Caki2 (cell line): ENCODE results near the gene SPEN. TPM values are rescaled to one million over a fixed set of nuclear protein-coding genes. Genes with fewer than 3 reads are reported as not detected.
"Not testable (repeated sequence)": the region's sequence is repeated elsewhere in the genome, so short reads cannot be mapped to it uniquely, and the experiment has no call there.

Experiments
- DNase-seq: peaks from one replicate; pipeline ENCODE4 v3.0.0-alpha.2; 2015; ENCODE audit warnings: low read depth
- in situ Hi-C: cut with HindIII; loops from 2 replicates; pipeline ENCODE4 v1.10.0; 2016; ENCODE audit warnings: low sequenced_read_pairs, low pct_unique_long_range_greater_than_20kb, mixed read lengths
- total RNA-seq: library from RNA; depleted of rRNA; stranded (reverse); fragments of >200 nt; shearing (Covaris generic); gene quantifications from 2 replicates; pipeline ENCODE4 v1.2.3, GENCODE V29; 2014; ENCODE audit warnings: low replicate concordance

Gene SPEN
- total RNA-seq, 1 experiment from 2014 or later: 6.9 TPM

DNA sequence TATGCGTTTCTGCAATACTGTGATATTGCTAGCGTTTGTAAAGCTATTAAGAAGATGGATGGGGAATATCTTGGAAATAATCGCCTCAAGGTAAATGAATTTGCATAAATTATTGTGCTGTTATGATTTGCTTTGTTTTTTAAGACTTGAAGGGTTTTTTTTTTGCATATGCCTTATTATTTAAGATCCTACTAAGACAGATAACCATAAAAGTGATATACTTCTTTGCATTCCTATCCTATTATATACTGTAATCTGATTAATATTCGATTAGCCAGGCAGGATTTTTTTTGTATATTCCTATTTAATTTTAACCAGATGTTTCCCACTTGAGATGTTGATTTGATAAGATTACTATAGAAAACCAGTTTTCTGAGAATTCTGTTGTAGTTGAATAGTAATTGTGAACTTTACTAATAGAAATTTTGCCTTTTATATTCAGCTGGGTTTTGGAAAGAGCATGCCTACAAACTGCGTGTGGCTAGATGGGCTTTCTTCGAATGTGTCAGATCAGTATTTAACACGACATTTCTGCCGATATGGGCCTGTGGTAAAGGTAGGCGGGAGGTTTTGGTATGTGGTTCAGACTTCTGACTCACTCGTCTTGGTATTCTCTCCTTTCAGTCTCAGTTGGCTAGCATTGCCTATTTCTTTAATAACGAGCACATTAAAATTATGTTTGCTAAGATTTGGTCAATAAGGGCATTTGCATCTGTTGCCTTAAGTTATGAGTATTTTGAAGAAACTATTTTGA is 71.6 kb downstream of the SPEN start:
- DNase-seq: no peak
- in situ Hi-C loops: no loop called here

DNA sequence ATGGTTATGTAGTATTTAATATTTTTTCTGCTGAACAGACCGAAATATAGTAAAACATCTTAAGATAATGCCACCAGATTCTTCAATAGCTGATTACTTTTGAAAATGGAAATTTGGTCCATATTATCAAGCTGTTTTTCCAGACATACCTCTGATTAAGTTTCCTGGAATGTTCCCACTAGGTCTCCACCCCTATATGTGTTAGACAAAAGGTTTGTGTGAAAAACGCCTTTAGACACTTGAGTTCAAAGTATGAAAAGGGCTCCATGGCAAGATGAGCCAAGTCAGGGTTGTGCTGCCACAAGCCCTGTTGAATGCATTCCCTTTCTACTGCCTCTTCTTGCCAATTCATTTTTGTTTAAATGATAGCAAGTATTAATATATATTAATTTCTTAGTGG is 75.7 kb downstream of the SPEN start:
- DNase-seq: no peak
- in situ Hi-C loops: no loop called here

DNA sequence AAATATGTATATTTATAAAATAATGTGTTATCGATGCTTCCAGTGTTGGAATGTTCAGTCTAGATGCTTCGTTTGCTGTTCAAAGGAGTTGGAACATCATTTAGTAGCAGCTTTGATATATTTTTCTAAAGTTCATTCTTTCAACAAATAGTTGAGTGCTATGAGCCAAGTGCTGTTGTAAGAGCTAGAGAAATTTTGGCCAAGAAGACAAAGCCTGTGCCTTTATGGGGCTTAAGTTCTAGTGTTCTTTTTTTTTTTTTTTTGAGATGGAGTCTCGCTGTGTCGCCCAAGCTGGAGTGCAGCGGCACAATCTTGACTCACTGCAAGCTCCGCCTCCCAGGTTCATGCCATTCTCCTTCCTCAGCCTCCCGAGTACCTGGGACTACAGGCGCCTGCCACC is 78.9 kb downstream of the SPEN start:
- in situ Hi-C loops, DNase-seq: not testable (repeated sequence)

DNA sequence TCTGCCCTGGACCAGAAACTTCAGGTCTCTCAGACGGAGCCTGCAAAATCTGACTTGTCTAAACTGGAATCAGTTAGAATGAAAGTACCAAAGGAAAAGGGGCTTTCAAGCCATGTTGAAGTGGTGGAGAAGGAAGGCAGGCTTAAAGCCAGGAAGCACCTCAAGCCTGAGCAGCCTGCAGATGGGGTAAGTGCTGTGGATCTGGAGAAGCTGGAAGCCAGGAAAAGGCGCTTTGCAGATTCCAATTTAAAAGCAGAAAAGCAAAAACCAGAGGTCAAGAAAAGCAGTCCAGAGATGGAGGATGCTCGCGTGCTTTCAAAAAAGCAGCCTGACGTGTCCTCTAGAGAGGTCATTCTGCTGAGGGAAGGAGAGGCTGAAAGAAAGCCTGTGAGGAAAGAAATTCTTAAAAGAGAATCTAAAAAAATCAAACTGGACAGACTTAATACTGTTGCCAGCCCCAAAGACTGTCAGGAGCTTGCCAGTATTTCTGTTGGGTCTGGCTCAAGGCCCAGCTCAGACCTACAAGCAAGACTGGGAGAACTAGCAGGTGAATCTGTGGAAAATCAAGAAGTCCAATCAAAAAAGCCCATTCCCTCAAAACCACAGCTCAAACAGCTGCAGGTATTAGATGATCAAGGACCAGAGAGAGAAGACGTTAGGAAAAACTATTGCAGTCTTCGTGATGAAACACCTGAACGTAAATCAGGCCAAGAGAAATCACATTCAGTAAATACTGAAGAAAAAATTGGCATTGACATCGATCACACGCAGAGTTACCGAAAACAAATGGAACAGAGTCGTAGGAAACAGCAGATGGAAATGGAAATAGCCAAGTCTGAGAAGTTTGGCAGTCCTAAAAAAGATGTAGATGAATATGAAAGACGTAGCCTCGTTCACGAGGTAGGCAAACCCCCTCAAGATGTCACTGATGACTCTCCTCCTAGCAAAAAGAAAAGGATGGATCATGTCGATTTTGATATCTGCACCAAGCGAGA is 81.8 kb downstream of the SPEN start:
- DNase-seq: no peak
- in situ Hi-C loops: no loop called here

DNA sequence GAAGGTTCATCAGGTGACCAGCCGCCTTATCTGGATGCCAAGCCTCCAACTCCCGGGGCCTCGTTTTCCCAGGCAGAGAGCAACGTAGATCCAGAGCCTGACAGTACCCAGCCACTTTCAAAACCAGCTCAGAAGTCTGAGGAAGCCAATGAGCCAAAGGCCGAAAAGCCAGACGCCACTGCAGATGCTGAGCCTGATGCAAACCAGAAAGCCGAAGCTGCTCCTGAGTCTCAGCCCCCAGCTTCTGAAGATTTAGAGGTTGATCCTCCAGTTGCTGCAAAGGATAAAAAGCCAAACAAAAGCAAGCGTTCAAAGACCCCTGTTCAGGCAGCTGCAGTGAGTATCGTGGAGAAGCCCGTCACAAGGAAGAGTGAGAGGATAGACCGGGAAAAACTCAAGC is 83.9 kb downstream of the SPEN start:
- no peak for DNase-seq

DNA sequence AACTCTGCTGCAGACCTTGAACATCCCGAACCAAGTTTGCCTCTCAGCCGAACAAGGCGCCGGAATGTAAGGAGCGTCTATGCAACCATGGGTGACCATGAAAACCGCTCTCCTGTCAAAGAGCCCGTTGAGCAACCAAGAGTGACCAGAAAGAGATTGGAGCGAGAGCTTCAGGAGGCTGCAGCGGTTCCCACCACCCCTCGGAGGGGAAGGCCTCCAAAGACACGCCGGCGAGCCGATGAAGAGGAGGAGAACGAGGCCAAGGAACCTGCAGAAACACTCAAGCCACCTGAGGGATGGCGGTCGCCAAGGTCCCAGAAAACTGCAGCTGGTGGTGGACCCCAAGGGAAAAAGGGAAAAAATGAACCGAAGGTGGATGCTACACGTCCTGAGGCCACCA is 84.4 kb downstream of the SPEN start:
- DNase-seq: no peak
- in situ Hi-C loops: no loop called here

More for the DNA sequence above, 83.9 kb downstream of the SPEN start:
- in situ Hi-C loops: no loop called here

DNA sequence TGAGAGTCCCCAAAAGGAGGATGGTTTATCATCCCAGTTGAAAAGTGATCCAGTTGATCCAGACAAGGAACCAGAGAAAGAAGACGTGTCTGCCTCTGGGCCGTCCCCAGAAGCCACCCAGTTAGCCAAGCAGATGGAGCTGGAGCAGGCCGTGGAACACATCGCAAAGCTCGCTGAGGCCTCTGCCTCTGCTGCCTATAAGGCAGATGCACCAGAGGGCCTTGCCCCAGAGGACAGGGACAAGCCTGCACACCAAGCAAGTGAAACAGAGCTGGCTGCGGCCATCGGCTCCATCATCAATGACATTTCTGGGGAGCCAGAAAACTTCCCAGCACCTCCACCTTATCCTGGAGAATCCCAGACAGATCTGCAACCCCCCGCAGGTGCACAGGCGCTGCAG is 85.1 kb downstream of the SPEN start:
- in situ Hi-C loops: no loop called here

DNA sequence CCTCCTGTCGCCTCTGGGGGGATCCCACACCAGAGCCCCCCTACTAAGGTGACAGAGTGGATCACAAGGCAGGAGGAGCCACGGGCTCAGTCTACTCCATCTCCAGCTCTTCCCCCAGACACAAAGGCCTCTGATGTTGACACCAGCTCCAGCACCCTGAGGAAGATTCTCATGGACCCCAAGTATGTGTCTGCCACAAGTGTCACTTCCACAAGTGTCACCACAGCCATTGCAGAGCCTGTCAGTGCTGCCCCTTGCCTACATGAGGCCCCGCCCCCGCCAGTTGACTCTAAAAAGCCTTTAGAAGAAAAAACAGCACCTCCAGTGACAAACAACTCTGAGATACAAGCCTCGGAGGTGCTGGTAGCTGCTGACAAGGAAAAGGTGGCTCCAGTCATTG is 86.2 kb downstream of the SPEN start:
- in situ Hi-C loops: no loop called here
- no peak for DNase-seq

More for the DNA sequence above, 85.1 kb downstream of the SPEN start:
- no peak for DNase-seq

DNA sequence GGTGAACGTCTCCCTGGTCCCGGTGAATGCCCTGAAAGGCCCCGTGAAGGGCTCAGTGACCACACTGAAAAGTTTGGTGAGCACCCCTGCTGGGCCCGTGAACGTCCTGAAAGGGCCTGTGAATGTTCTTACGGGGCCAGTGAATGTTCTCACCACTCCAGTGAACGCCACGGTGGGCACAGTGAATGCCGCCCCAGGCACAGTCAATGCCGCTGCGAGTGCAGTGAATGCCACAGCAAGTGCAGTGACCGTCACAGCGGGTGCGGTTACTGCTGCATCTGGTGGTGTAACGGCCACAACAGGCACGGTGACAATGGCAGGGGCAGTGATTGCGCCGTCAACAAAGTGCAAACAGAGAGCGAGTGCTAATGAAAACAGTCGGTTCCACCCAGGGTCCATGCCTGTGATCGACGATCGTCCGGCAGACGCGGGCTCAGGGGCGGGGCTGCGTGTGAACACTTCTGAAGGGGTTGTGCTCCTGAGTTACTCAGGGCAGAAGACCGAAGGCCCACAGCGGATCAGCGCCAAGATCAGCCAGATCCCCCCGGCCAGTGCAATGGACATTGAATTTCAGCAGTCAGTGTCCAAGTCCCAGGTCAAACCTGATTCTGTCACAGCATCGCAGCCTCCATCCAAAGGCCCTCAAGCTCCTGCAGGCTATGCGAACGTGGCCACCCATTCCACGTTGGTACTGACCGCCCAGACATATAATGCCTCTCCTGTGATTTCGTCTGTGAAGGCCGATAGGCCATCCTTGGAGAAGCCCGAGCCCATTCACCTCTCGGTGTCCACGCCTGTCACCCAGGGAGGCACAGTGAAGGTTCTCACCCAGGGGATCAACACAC is 86.9 kb downstream of the SPEN start:
- DNase-seq: no peak
- in situ Hi-C loops: no loop called here

DNA sequence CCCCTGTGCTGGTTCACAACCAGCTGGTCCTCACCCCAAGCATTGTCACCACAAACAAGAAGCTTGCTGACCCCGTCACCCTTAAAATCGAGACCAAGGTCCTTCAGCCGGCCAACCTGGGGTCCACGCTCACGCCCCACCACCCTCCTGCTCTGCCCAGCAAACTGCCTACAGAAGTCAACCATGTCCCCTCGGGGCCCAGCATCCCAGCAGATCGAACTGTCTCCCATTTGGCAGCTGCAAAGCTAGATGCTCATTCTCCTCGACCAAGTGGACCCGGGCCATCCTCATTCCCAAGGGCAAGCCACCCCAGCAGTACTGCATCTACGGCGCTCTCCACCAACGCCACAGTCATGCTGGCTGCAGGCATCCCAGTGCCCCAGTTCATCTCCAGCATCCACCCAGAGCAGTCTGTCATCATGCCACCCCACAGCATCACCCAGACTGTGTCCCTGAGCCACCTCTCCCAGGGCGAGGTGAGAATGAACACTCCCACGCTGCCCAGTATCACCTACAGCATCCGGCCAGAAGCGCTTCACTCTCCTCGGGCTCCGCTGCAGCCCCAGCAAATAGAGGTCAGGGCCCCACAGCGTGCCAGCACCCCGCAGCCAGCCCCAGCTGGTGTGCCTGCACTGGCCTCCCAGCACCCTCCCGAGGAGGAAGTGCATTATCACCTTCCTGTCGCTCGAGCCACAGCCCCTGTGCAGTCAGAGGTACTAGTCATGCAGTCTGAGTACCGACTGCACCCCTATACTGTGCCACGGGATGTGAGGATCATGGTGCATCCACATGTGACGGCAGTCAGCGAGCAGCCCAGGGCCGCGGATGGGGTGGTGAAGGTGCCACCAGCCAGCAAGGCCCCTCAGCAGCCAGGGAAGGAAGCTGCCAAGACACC is 87.8 kb downstream of the SPEN start:
- no peak for DNase-seq
- in situ Hi-C loops: no loop called here

DNA sequence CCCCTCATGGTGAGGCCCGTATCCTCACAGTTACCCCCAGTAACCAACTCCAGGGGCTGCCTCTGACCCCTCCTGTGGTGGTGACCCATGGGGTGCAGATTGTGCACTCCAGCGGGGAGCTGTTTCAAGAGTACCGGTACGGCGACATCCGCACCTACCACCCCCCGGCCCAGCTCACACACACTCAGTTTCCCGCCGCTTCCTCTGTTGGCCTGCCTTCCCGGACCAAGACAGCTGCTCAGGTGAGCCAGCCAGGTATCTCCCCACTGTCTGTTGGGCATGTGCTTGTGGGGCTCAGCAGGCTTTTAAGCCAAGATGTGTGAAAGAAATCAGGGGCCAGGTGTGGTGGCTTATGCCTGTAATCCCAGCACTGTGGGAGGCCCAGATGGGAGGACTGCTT is 88.5 kb downstream of the SPEN start:
- in situ Hi-C loops: no loop called here
- no peak for DNase-seq

DNA sequence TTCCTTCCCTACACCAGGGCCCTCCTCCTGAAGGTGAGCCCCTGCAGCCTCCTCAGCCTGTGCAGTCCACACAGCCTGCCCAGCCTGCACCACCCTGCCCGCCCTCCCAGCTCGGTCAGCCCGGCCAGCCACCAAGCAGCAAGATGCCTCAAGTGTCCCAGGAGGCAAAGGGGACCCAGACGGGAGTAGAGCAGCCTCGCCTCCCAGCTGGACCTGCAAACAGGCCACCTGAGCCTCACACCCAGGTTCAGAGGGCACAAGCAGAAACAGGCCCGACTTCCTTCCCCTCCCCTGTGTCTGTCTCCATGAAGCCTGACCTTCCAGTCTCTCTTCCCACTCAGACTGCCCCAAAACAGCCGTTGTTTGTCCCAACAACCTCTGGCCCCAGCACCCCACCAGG is 89.6 kb downstream of the SPEN start:
- in situ Hi-C loops: no loop called here
- DNase-seq: no peak

DNA sequence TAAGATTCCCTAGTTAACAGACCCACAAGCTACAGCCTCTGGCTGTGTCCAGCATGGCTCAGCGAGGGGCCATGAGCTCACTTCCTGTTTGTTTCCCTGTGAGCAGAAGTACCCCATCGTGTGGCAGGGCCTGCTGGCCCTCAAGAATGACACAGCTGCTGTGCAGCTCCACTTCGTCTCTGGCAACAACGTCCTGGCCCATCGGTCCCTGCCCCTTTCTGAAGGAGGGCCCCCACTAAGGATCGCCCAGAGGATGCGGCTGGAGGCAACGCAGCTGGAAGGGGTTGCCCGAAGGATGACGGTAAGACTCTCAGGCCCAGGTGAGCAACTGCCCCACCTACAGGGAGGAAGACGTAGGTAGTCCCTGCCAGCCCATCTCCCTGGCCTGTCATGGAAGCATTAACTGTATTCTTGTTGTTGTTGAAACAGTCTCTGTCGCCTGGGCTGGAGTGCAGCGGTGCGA is 90.2 kb downstream of the SPEN start:
- in situ Hi-C loops: no loop called here
- no peak for DNase-seq

DNA sequence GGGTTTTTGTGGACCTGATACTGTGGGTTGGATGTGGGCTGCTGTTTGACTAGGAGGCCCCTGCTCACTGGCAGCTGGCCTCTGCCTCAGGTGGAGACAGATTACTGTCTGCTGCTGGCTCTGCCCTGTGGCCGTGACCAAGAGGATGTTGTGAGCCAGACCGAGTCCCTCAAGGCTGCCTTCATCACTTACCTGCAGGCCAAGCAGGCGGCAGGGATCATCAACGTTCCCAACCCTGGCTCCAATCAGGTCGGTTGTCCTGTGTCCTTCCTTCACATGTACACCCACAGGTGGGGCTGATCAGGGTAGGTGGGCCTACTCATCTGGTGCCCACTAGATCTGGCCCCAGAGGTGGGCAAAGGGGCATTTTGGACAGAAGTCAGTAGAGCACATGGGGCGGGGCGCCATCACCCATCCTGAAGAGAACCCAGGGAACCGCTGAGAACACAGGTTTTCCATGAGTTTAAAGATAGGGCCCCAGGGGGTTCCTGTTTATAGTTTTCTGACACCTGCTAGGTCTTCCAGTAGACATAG is 91.2 kb downstream of the SPEN start:
- no peak for DNase-seq
- in situ Hi-C loops: no loop called here

DNA sequence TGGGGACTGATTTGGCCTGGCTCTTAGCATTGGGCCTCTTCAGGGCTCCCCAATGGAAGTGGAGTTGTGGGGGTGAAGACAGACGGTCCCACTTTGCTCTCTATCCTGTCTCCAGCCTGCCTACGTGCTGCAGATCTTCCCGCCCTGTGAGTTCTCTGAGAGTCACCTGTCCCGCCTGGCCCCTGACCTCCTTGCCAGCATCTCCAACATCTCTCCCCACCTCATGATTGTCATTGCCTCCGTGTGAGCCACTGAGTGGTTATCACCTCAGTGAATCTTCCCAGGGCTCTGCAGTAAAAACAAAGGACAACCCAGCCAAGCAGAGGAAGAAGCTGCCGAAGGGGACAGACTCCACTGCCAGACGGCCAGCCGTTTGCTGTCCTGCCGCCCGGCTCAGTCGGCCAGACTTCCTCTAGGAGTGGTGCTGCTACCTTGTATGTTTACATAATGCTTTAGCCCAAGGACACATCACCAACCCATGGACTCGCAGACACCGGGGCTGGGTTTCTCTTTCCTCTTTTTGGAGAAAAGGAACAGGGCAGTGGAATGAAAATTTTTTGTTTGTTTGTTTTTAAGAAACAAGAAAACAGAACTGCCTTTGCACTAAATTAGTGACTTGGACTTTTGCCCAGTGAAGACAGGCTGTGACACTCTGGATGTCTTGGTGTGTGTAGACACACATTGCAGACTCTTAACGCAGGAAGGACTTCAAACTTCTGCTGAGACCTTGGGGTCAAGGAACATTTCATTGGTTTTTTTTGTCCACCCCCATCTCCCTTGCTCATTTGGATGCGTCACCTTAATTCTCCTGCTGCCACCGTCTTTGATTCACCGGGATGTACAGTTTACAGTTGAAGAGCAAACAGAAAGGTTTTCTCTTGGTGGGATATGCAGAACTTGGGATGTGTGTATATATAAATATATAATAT is 91.9 kb downstream of the SPEN start:
- peak; percentile 45 for DNase-seq
- in situ Hi-C loops: no loop called here
